Measurements from ENCODE around the gene DAZAP2.

DNA sequence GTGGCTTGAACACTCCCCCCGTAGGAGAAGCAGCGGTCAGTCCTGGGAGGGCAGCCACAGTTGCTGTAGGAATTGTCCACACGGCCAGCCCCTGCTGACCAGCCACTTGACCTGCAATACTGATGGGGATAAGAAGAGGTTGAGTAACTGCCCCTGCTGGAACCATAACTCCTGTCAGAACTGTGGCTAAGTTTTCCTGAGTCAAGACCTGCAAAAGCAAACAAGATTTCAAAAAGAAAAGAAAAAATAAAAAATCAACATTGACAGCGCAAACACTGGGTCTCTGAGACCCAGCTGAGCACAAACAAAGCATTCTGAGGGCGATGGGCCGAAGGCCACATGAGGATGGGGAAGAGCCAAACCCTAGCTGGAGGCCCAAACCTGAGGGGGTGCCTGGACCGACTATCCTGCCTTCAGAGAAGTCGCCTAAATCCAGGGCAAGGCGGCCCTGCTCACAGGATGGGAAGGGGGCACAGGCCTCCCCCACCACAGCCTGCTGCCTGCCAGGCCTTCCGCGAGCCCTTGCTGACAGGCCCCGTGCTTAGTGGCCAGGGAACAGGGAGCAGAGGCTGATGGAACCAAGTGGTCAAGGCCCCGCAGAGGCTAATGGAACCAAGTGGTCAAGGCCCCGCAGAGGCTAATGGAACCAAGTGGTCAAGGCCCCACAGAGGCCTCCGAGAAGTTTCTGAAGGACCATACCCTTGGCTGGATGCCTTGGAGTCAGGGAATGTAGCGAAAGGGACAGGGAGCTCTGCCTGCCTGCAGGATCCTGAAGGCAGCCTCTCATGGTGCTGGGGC, 39.9 kb upstream of the DAZAP2 start:
- TF ChIP-seq, protein P1, sequence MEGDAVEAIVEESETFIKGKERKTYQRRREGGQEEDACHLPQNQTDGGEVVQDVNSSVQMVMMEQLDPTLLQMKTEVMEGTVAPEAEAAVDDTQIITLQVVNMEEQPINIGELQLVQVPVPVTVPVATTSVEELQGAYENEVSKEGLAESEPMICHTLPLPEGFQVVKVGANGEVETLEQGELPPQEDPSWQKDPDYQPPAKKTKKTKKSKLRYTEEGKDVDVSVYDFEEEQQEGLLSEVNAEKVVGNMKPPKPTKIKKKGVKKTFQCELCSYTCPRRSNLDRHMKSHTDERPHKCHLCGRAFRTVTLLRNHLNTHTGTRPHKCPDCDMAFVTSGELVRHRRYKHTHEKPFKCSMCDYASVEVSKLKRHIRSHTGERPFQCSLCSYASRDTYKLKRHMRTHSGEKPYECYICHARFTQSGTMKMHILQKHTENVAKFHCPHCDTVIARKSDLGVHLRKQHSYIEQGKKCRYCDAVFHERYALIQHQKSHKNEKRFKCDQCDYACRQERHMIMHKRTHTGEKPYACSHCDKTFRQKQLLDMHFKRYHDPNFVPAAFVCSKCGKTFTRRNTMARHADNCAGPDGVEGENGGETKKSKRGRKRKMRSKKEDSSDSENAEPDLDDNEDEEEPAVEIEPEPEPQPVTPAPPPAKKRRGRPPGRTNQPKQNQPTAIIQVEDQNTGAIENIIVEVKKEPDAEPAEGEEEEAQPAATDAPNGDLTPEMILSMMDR (IDR thresholded peaks at IDR 0.05): no peak
- TF ChIP-seq POLR2A (IDR thresholded peaks at IDR 0.05): no peak

Data from uterus (tissue), 2 donors.